GM18526 (cell line): ENCODE results near the gene TEX53.

Experiments used
- POLR2A ChIP-seq: IDR thresholded peaks from 3 replicates; pipeline ENCODE4 v1.6.1; 2011; ENCODE audit not compliant: insufficient read length; ENCODE audit errors: extremely low read depth

Gene TEX53

DNA sequence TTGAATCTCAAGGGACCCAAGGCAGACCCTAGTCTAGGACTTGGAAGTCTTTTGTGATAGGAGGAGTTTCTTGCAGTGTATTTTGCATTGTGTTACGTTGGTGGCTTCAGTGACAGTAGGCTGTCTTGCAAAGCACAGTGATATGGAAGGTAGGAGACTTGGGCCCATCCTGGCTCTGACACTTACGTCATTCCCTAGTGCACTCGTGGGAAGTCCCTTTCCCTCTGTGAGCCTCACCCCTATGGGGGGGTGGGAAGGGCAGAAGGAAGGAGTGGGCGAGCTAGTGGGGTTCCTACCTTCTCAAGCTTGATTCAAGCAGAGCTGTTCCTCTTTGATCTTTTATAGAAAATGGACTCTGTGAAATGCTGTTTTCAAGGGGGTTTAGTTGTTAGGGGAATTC is 9.2 kb upstream of the TEX53 start:
- TF ChIP-seq POLR2A = no peak

DNA sequence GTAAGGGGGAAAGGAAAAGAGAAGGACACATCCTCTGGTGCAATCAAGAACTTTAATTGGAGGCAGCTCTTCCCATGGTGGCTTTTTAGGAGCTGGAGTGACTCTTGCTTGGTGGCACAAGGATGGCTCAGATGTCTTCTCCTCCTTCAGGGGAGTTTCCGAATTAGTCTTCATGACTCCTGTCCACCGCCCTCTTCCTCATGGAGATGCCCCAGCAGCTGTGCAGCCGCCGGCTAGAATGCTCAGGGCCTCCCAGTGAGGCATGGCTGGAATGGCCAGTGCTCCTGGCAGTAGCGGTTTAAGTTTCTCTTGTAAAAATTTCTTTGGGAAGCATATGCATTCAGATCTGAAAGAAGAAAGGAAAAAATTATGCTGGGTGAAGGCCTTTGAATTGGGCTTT is 8.8 kb upstream of the TEX53 start:
- no peak for TF ChIP-seq POLR2A

DNA sequence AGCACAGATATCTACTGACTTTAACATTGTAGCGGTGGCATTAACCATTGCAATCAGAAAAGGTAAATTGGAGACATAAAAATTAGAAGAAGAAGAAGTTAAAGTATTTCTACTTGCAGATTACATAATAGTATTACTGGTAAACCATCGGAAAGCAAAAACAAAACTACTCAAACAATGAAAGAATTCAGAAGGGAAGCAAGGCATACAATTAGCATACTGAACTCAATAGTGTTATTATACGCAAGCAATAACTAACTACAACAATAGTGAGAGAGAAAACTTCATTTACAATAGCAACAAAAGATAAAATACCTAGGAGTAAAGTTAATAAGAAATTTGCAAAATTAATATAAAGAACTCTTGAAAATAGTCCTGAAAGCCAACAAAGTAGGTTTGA is 6.6 kb upstream of the TEX53 start:
- no peak for TF ChIP-seq POLR2A

DNA sequence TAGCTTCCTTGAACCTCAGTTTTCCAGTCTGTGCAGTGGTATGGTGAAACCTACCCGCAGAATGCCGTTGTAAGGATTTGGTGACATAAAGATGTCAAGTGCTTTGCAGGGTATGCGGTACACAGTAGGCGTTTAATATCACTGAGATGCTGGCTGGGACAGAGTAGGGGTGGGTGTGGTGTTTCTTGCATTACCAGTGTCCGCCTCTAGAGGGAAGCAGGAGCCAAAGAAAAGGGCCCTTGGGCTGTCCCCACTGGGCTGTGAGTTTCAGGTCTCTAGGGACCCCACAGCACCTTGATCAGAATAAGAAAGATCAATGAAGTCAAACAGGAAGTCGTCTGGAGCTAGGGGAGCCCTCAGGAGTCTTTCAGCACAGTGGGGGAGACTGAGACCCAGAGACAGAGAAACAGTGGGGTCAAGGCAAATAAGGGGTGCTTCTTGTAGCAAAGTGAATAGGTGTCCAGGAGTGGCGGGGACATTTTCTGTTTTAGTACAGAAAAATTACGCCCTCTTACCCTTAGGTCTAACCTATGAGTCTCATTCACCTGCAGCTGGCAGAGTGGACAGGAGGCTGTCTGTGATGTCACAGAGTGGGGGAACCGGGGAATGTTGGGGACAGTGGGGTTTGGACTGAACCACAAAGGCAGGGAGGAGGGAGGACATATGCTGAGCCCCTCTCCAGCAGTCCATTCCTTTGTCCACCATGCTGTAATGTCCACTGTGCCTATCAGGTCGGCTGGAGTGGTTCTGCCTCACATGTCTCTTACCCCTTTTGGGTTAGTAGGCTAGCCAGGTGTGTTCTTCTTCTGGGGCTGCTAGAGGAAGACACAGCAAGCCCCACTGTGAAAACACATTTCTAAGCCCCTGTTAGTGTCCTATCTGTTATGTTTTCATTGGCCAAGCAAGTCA is 4.7 kb upstream of the TEX53 start:
- TF ChIP-seq POLR2A = no peak

DNA sequence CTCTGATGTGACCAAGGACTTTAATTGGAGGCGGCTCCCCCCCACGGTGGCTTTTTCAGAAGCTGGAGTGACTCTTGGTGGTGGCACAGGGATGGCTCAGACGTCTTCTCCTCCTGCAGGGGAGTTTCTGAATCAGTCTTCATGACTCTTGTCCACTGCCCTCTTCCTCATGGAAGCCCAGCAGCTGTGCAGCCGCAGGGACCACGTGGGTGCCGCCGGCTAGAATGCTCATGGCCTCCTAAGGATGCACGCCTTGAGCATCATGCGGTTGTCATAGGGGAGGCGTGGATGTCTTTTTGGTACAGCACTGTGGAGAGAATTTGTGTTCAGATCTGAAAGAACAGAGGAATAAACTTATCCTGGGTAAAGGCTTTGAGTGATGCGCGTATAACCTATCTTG is 1.3 kb downstream of the TEX53 start:
- no peak for TF ChIP-seq POLR2A

DNA sequence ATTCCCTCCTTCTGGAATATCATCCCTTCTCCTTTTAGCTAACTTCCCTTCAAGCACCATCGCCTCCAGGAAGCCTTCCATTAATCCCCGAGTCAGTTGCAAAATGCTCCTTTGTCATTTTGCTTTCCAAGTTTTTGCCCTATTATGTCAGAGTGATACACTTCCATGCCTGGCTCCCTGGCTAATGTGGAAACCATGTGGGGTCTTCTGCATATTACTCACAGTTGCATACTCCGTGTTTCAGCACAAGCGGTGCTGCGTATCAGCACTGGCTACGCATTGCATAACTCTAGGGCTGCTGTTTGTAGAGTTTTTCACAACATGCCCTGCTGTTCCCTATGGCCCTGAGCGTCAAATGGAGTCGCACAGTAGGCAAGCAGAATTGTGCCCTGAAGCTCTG is 1.9 kb downstream of the TEX53 start:
- no peak for TF ChIP-seq POLR2A

DNA sequence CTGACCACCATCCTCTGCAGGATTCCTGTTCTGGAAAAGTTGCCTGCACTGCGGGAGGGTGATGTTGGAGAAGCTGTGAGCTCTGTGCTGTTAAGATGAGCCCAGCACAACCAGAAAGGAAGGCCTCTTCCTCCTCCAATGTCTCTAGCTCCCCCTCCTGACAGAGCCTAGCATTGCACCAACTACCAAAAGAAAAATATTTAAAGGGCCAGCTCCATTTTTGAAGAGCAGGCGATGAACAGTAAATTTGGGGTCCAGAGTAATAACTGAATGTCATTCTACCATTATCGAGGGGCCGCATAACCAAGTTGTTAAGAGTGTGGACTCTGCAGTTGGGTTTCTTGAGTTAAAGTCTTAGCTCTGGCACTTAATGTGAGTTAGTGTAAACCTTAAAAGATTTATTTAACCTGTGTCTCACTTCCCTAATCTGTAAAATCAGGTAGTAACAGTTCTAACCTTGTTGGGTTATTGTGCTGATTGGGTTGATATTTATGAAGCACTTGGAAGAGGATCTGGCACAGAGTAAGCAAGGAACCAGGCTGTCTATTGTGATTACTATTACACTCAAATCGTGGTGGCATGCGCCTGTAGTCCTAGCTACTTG is 3.9 kb downstream of the TEX53 start:
- no peak for TF ChIP-seq POLR2A

DNA sequence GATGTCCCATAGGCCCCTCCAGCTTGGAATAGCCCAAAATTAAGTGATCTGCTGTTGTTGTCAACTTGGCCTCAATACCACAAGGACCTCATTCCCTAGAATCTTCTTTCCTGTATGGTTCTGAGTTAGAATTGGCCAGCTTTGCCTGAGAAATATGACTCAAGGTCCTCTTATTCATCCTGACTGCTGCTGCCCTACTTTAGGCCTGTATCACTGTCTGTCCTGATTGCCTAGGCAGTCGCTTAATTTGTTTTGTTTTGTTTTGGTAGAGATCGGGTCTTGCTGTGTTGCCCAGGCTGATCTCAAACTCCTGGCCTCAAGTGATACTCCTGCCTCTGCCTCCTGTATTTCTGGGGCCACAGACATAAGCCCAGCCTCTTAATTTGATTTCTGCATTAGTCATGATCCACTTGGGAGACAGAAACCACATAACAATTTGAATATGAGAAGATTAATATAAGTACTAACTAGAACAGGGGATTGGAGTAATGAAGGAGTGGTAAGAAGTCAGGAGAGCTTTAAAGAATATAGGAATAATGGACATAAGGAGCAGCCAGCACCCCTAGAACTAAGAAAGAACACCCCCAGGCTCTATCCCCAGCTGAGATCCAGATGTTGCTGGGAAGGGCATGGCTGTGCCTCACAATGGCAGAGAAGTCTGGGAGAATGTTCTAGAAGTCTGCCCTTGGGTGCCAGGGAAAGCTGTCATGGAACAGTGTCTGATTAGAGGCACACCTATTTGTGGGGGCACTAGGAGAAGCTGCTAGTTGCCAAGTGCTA is 4.6 kb downstream of the TEX53 start:
- no peak for TF ChIP-seq POLR2A

DNA sequence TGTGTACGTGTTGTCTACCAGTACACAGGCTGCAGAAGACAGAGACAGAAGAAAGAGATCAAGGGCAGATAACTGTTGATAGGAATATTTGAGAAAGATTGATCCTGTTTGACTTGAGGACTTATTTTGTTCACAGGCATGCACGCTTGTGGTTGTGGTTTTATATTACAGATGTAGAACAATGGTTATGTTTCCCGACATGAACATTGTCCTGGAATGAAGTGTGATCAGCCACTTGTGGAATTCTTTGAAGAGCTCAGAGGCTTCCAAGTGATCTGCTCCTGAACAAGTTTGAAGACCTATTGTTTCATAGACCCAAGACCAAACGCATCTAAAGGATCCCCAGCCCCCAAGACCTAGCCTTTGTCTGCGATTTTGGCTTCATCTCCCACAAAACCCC is 13.7 kb downstream of the TEX53 start:
- TF ChIP-seq POLR2A = no peak

DNA sequence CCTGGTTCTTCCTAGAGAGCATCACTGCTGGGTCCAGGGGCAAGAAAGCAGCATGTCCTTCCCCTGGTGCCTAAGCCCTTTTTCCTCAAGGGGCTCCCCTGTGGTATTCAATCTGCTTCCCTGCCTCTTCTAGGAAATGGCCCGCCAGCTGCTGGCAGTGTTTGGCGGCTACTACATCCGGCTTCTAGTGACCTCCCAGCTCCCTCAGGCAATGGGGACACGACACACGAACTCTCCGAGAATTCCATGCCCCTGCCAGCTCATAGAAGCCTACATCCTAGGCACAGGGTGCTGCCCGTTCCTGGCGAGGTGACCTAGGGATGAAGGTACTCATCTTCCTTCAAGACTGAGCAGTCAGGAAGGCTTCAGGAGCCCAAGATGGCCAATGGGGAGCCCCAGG is 14.6 kb downstream of the TEX53 start:
- no peak for TF ChIP-seq POLR2A

DNA sequence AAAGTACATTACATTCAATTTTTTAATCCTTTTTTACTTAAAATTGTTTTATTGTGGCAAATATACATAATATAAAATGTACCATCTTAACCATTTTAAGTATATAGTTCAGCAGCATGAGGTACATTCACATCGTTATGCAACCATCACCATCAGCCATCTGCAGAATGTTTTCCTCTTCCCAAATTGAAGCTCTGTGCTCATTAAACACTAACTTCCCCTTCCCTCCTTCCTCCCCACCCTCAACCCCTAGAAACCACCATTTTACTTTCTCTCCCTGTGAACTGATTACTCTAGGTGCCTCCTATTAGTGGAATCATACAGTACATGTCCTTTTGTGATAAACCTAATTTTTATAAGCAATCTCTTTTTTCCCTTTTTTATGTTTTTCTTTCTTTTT is 15.6 kb downstream of the TEX53 start:
- TF ChIP-seq POLR2A = no peak

DNA sequence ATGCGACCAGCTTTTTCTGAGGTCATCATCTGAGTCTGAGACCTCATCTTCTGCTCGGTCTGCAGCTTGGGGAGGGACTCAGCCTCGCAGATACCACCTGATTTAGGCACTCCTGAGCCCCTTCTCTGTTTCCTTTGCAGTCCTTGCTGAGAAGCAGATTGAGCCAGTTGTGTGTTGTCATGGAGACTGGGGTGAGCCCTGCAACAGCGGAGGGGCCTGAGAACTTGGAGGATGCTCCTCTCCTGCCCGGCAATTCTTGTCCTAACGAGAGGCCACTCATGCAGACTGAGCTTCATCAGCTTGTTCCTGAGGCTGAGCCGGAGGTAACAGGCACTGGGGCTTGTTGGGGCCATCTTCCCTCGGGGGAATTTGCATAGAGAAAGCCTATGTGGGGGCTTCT is 19.2 kb downstream of the TEX53 start:
- no peak for TF ChIP-seq POLR2A

DNA sequence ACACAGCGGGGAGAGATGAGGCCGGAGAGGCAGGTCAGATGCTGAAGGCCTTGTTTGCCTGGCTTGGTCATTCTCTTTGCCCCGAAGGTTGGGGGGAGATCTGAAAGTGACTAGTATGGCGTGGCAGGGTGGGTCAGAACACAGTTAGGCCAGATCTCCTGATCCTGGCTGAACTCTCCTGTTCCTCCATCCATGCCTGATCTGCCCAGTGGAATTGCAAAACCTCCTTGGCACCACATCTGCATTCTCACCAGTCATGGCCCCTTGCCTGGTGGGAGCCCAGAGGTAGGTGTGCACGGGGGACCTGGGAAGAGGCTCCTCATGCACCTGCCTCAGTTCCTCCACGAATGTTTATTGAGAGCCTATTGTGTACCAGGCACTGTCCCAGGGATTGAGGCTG is 23.2 kb downstream of the TEX53 start:
- TF ChIP-seq POLR2A = no peak

DNA sequence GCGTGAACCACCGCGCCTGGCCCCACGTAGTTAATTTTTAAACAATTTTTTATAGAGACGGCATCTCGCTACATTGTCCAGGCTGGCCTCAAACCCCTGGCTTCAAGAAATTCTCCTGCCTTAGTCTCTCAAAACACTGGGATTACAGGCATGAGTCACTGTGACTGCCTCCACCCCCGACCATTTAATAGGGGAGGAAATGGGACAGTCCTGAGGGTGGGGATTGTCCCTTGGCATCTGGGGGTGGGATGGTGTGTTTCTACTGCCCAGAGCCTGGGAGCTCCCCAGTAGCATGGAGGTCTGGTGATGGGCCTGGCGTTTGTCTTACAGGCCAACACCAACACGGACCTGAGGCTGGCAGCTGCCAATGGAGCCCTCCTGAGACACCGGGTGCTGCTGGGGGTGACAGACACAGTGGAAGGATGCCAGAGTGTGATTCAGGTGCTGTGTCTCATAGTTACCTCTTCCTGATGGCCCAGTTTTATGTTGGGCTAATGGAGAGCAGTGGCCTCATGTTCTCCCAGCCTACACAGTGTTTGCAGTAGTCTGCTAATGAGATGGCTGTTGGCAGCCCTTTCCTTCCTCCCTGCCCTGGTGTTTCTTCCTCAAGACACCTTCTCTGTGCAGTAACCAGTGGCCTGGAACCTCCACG is 24.0 kb downstream of the TEX53 start:
- TF ChIP-seq POLR2A = no peak

DNA sequence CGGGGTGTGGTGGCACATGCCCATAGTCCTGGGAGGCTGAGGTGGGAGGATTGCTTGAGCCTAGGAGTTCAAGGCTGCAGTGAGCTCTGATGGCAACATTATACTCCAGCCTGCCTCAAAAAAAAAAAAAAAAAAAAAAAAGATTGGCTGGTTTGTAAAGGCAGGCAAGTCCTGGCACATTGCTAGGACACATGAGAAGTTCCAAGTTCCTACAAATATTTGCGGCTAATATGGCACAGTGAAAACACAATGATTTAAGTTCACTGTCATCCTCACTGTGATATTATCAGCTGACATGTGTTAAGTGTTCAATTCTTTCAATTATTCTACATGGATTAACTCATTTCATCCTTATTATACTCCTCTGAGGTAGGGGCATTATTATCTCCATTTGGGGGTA is 26.4 kb downstream of the TEX53 start:
- no peak for TF ChIP-seq POLR2A
